Measurements from ENCODE around the gene LRP8.

LRP8 gene

GRCh38 chr1:53321366-53321765 is 6.5 kb downstream of the LRP8 start:
- DNase-seq, result no peak

GRCh38 chr1:53320646-53321045 is 7.2 kb downstream of the LRP8 start:
- DNase-seq, result no peak

- DNase-seq, result no peak
Observed at GRCh38 chr1:53319296-53320101, 8.4 kb downstream of the LRP8 start.

- no peak for DNase-seq
Observed at GRCh38 chr1:53317646-53318539, 10.0 kb downstream of the LRP8 start.

- no peak for DNase-seq
Observed at GRCh38 chr1:53316766-53317581, 10.9 kb downstream of the LRP8 start.

- no peak for DNase-seq
Observed at GRCh38 chr1:53316424-53316765, 11.5 kb downstream of the LRP8 start.

- no peak for DNase-seq
Observed at GRCh38 chr1:53315456-53316423, 12.1 kb downstream of the LRP8 start.

- no peak for DNase-seq
Observed at GRCh38 chr1:53315046-53315445, 12.8 kb downstream of the LRP8 start.

- DNase-seq, result no peak
Observed at GRCh38 chr1:53314606-53315005, 13.3 kb downstream of the LRP8 start.

- no peak for DNase-seq
Observed at GRCh38 chr1:53314096-53314495, 13.8 kb downstream of the LRP8 start.

GRCh38 chr1:53313556-53313955 is 14.3 kb downstream of the LRP8 start:
- no peak for DNase-seq

GRCh38 chr1:53311702-53312305 is 16.1 kb downstream of the LRP8 start:
- DNase-seq, result no peak

- DNase-seq, result no peak
Observed at GRCh38 chr1:53310847-53311681, 16.8 kb downstream of the LRP8 start.

- DNase-seq, result no peak
Observed at GRCh38 chr1:53309802-53310201, 18.1 kb downstream of the LRP8 start.

GRCh38 chr1:53308506-53308905 is 19.4 kb downstream of the LRP8 start:
- DNase-seq, result no peak

GRCh38 chr1:53307037-53307436 is 20.8 kb downstream of the LRP8 start:
- DNase-seq, result no peak

GRCh38 chr1:53306168-53306567 is 21.7 kb downstream of the LRP8 start:
- DNase-seq, result no peak

GRCh38 chr1:53305650-53306049 is 22.2 kb downstream of the LRP8 start:
- DNase-seq, result no peak

GRCh38 chr1:53304527-53304926 is 23.3 kb downstream of the LRP8 start:
- DNase-seq, result no peak

- no peak for DNase-seq
Observed at GRCh38 chr1:53303726-53304515, 23.9 kb downstream of the LRP8 start.

Measured in AML-193 (cell line).